HG02763 (cell line): ENCODE results near the gene USP46.

Experiments used
- ATAC-seq: cut with Tn5 transposase; IDR thresholded peaks from one replicate; pipeline ENCODE4 v1.9.1; 2021; ENCODE audit warnings: mild to moderate bottlenecking, moderate library complexity; ENCODE audit not compliant: unreplicated experiment

The USP46 gene

DNA sequence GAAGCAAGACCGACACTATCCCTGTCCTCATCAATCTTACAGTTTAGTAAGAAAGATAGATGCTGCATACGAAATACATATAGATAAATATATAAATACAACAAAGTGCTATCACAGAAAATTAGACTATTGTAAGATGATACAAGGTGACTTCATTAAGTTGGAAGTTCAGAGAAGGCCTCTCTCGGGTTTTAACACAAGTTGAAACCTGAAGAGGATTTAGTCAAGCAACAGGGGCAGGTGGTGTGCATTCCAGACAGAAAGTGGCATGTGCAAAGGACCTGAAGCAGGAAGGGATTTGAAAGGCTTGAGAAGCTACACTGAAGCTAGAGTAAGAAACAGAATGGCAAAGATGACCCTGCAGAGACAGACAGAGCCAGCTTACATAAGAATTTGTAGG, 36.5 kb downstream of the USP46 start:
- no peak for ATAC-seq

GRCh38 chr4:52621567-52621966, 37.5 kb downstream of the USP46 start:
- no peak for ATAC-seq

DNA sequence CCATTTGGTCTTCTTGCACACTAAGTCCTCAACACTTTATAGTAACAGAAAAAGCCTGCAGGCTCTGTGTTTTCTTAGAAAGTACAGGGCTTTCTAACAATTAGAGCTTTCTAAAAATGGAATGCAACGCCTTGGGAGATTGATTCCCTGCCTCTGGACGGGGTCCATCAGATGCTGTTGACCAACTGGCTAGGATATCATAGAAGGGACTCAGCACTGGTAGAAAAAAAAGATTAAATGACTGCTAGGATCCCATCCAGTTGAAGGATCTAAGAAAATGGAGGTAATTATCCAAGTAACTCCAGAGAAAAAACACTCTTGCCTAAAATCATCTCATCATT, 39.5 kb downstream of the USP46 start:
- no peak for ATAC-seq

DNA sequence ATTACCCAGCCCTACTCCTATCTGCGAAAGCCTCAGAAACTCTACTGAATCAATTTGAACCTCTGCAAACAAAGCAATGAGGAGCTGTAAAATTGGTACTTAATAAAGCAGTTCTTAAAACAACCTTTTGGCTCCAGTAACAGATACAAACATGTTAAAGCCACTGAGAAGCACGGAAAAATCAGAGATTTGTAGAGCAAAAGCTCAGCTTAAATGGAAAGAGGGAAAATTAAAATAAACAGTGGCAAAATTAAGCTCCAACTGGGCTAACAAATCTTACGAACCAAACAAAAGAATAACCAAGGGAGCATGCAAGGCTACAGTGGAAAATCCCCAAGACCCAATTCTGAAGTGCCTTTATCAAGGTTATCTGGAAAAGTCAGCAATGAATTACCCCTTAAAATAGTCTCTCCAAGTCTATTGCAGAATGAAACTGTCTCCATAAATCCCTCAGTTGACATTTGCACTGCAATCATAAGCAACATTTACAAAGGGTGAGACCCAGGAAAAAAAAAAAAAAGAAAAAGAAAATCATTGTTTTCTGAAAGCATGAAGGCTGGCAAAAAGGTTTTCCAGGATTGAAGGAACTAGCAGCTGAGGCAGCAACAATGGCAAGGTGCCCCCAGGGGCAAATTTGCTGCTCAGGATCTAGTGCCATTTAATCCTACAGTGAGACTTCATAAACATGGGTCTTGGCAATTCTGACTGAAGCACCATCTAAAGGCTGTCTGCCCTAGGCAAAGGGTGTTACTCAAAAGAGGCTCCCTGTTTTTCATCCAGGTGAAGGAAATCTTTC, 40.1 kb downstream of the USP46 start:
- no peak for ATAC-seq

GRCh38 chr4:52617336-52618020, 41.6 kb downstream of the USP46 start:
- ATAC-seq = no peak

- ATAC-seq = no peak
These were observed 44.9 kb downstream of the USP46 start for GRCh38 chr4:52614241-52614640.

- no peak for ATAC-seq
These were observed 46.8 kb downstream of the USP46 start for GRCh38 chr4:52612341-52612740.

DNA sequence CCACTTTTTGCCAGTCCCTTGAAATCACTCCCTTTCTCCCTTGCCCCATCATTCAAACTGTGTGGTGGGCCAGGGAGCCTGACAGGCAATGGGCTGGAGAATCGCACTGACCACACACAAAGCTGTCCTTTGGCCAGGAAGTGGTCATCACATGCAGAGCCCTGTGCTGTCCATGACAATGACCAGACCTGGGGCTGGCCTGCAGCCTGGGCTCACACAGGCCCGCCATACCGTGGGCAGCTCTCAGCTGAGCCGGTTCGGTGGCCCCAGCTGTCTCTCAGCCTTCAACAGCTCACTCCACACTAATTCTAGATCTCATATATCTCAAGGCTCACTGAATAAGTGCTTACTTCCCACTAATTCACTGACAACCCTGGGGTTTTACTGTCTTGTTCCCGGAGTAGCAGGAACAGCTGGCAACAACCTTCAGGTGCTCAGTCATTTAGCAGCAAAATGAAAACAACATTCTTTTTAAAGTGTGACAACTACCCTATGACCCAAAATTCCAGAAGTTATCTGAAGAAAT, 48.0 kb downstream of the USP46 start:
- no peak for ATAC-seq

- ATAC-seq = no peak
These were observed 52.4 kb downstream of the USP46 start for GRCh38 chr4:52606726-52607125.

- no peak for ATAC-seq
These were observed 53.1 kb downstream of the USP46 start for GRCh38 chr4:52606040-52606439.

DNA sequence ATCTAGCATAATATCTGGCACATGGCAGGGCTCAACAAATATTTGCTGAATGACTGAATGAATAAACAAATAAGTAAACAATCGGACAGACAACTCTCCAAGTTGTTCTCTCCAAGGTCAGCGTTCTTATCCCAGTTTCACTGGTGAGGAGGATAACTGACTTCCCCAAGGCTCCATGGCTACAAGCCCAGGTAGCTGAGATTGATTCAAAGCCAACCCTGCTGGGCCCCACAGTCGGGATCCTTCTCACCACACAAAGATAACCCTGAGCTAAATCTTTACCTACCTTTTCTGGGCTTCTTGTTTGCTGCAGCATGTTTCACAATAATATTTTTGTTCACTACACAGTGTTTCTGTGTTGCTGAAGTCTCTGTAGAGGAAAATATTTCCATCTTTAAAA, 54.9 kb downstream of the USP46 start:
- no peak for ATAC-seq

DNA sequence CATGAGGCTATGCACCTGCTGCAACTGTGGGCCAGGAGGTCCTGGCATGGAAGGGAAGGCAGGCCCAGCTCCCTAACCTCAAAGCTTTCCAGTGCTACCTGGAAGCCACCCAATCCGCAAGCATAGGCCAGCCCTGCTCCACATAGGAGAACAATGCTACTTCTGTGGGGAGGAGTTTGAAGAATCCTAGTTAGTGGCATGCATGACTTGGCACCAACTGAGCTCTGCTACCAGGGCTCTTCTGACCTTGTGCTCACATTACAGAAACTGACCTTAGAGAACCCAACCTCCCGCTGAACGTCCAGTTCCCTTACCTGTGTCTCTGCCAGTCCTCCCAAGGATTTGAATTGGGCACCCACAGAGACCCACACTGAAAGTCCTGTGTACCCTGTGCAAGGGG, 58.8 kb downstream of the USP46 start:
- ATAC-seq = no peak

DNA sequence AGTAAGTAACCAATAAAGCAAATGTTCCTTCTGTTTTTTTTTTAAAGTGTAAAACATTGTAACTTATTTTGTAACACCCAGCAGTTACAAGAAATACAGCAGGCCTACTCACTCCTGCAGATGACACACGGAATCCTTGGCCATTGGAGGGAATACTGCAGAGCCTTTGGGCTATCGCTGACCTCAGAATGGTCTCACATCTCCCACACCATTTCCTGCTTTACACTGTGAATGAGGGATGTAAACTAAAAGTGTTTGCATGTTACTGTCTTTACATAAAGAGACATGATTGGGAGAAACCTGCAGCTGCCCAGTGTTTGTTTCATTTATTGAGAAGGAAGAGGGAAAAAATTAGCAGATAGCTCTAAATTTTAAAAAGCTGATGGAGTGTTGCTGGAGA, 64.1 kb downstream of the USP46 start:
- no peak for ATAC-seq

GRCh38 chr4:52592287-52592686, 66.8 kb downstream of the USP46 start:
- ATAC-seq = no peak

GRCh38 chr4:52588771-52589591, 70.1 kb downstream of the USP46 start:
- ATAC-seq = no peak

- no peak for ATAC-seq
These were observed 71.0 kb downstream of the USP46 start for GRCh38 chr4:52588097-52588496.

DNA sequence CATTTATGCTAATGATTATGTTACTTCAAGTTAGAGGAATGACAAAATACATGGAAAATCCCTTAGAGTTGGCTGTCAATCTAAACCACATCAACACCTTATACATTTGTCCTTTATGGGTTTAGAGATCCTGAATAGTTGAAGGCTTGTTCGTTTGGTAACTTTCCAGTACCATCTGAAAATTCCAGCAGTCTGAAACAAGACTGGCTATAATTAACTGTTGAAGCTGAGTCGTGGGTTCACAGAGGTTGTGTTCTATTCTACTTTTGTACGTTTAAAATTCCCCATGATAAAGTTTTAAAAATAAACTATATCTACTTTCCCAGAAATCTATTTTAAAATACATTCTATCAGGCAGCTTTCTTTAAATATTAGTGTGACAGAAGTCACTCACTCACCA, 73.0 kb downstream of the USP46 start:
- no peak for ATAC-seq

- ATAC-seq = no peak
These were observed 73.7 kb downstream of the USP46 start for GRCh38 chr4:52585379-52585778.

DNA sequence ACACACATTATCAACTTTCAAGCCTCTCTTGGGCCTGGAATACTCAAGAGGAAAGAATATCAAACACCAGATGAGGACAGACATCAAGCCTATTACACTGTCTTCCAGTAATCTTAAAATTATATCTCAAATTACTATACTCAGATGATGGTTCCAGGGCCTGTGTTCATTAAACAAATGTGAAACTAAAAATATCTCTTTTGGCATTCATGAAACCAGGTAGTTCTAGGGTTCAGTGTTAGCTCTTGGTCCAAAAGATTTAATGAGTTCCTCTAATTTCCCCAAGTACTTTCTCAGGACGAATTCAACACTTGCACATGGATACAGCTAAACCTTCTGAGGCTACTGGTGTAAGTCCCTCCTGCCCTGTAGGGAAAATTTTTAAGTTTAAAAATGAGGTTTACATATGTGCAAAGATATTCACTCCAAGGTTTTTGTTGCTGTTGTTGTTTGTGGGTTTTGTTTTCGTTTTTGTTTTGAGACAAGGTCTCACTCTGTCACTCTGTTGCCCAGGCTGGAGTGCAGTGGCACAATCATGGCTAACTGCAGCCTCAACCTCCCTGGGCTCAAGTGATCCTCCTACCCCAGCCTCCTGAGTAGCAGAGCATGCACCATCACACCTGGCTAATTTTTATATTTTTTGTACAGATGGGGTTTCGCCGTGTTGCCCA, 79.4 kb downstream of the USP46 start:
- ATAC-seq = no peak

DNA sequence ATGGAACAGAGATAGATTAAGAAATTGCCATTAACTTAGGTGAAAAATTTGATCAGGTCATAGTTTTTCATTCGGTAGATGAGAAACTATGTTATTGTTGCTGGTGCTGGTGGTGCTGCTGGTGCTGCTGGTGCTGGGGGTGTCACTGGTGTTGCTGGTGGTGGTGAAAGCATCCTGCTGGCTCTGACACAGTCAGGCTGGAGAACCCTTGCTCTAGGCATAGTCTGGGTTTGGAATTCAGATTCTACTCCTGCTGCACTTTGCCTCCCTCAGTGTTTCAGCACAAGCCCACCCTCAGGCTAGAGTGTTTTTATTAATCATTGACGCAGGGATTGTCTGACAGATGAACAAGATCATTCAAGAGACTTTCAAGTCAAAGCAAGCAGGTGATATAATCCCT, 80.2 kb downstream of the USP46 start:
- no peak for ATAC-seq

- ATAC-seq = no peak
These were observed 81.5 kb downstream of the USP46 start for GRCh38 chr4:52577624-52577962.
